DOHH2 (cell line): ENCODE results near the gene SARS1.
"Not testable (repeated sequence)": the region's sequence is repeated elsewhere in the genome, so short reads cannot be mapped to it uniquely, and the experiment has no call there.

ENCODE experiments used
- CTCF ChIP-seq: fragments of 200-600 bp; sonication (generic); IDR thresholded peaks from one replicate; pipeline ENCODE4 v1.5.1; 2014; ENCODE audit warnings: antibody characterized with exemption, mild to moderate bottlenecking, low read depth, low read length; ENCODE audit not compliant: poor library complexity, severe bottlenecking
- EZH2phosphoT487 ChIP-seq: fragments of 200-600 bp; sonication (generic); IDR thresholded peaks from 2 replicates; pipeline ENCODE4 v1.6.1; 2017; ENCODE audit warnings: borderline replicate concordance, mild to moderate bottlenecking, antibody characterized with exemption, low read length, moderate library complexity, mixed read lengths

DNA sequence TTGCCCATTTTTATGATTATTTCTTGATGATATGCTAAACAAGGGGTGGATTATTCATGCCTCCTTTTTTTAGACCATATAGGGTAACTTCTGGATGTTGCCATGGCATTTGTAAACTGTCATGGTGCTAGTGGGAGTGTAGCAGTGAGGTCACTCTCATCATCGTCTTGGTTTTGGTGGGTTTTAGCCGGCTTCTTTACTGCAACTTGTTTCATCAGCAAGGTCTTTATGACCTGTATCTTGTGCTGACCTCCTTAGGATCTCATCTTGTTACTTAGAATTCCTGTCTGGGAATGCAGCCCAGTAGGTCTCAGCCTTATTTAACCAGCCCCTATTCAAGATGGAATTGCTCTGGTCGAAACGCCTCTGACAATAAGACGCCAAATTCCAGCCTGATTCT, 73.0 kb downstream of the SARS1 start:
- not testable (repeated sequence) for TF ChIP-seq CTCF, EZH2phosphoT487
